Trophoblast cell (in vitro differentiated cells and primary cell): Measurements from ENCODE around the gene SERPINE2.

Experiments used
- DNase-seq, 2 donors: peaks; one replicate each; pipeline ENCODE4 v3.0.0-alpha.2; 2016
- H2AFZ ChIP-seq: 2 replicates; pipeline ENCODE4 v1.6.1; 2013; ENCODE audit warnings: low read length, moderate library complexity, mild to moderate bottlenecking; ENCODE audit not compliant: insufficient read depth, poor library complexity
- H2AK5ac ChIP-seq: 2 replicates; pipeline ENCODE4 v1.6.1; 2013; ENCODE audit warnings: mild to moderate bottlenecking, low read length
- H2BK120ac ChIP-seq: 2 replicates; pipeline ENCODE4 v1.6.1; 2013; ENCODE audit warnings: low read length, mild to moderate bottlenecking, moderate library complexity; ENCODE audit not compliant: insufficient read depth, poor library complexity
- H2BK12ac ChIP-seq: 2 replicates; pipeline ENCODE4 v1.6.1; 2013; ENCODE audit warnings: mild to moderate bottlenecking, low read length, moderate library complexity
- H2BK5ac ChIP-seq: 2 replicates; pipeline ENCODE4 v1.6.1; 2013; ENCODE audit warnings: low read length, low read depth, moderate library complexity, mild to moderate bottlenecking; ENCODE audit not compliant: poor library complexity
- H3K14ac ChIP-seq: 2 replicates; pipeline ENCODE4 v1.6.1; 2013; ENCODE audit warnings: mild to moderate bottlenecking, low read length
- H3K18ac ChIP-seq: 2 replicates; pipeline ENCODE4 v1.6.1; 2013; ENCODE audit warnings: mild to moderate bottlenecking, low read length
- H3K23ac ChIP-seq: 2 replicates; pipeline ENCODE4 v1.6.1; 2013; ENCODE audit warnings: low read length
- H3K27ac ChIP-seq: 2 replicates; pipeline ENCODE4 v1.5.1; 2013; ENCODE audit warnings: low read depth, mild to moderate bottlenecking, inconsistent platforms, low read length, moderate library complexity
- H3K27me3 ChIP-seq: 2 replicates; pipeline ENCODE4 v1.6.1; 2013; ENCODE audit warnings: inconsistent platforms, mild to moderate bottlenecking, low read length, moderate library complexity; ENCODE audit not compliant: insufficient read depth
- H3K36me3 ChIP-seq, 2 experiments: 1 replicate in 1 of 2; 2 replicates in 1 of 2; pipeline ENCODE4 v1.6.1; 2013; ENCODE audit warnings: low read length in 2 of 2, mild to moderate bottlenecking in 2 of 2, moderate library complexity in 1 of 2; ENCODE audit not compliant: insufficient read depth in 2 of 2, control insufficient read depth in 1 of 2
- H3K4ac ChIP-seq: 2 replicates; pipeline ENCODE4 v1.6.1; 2013; ENCODE audit warnings: low read depth, mild to moderate bottlenecking, low read length, moderate library complexity
- H3K4me1 ChIP-seq, 2 experiments: 1 replicate in 1 of 2; 2 replicates in 1 of 2; pipeline ENCODE4 v1.6.1; 2013; ENCODE audit warnings: low read length in 2 of 2, mild to moderate bottlenecking in 2 of 2, moderate library complexity in 1 of 2; ENCODE audit not compliant: insufficient read depth in 2 of 2, control insufficient read depth in 1 of 2
- H3K4me2 ChIP-seq: 2 replicates; pipeline ENCODE4 v1.6.1; 2013; ENCODE audit warnings: inconsistent platforms, mild to moderate bottlenecking, low read length, moderate library complexity
- H3K4me3 ChIP-seq: 2 replicates; pipeline ENCODE4 v1.5.1; 2013; ENCODE audit warnings: mild to moderate bottlenecking, low read depth, low read length, inconsistent platforms
- H3K79me1 ChIP-seq: one replicate; pipeline ENCODE4 v1.6.1; 2013; ENCODE audit warnings: low read length
- H3K79me2 ChIP-seq: 2 replicates; pipeline ENCODE4 v1.6.1; 2013; ENCODE audit warnings: low read length, mild to moderate bottlenecking; ENCODE audit not compliant: control insufficient read depth, insufficient read depth, poor library complexity
- H3K9ac ChIP-seq: 2 replicates; pipeline ENCODE4 v1.6.1; 2013; ENCODE audit warnings: mild to moderate bottlenecking, low read length
- H3K9me3 ChIP-seq: 2 replicates; pipeline ENCODE4 v1.6.1; 2013; ENCODE audit warnings: low read depth, mild to moderate bottlenecking, control low read depth, inconsistent platforms, low read length; ENCODE audit not compliant: insufficient read depth
- H4K12ac ChIP-seq: 2 replicates; pipeline ENCODE4 v1.6.1; 2013; ENCODE audit warnings: low read depth, mild to moderate bottlenecking, low read length, moderate library complexity
- H4K8ac ChIP-seq: 2 replicates; pipeline ENCODE4 v1.6.1; 2013; ENCODE audit warnings: low read depth, mild to moderate bottlenecking, low read length, moderate library complexity
- H4K91ac ChIP-seq: one replicate; pipeline ENCODE4 v1.6.1; 2013; ENCODE audit warnings: low read depth, mild to moderate bottlenecking, low read length, moderate library complexity
- WGBS: extraction: QIAGEN DNeasy Blood & Tissue Kit; methylation state at CpG from one replicate; pipeline ENCODE4 v1.1.7; 2013; ENCODE audit warnings: missing lambda C conversion rate; ENCODE audit not compliant: insufficient read length, insufficient coverage; ENCODE audit errors: extremely low coverage; 5-methylcytosine and 5-hydroxymethylcytosine counted together

The SERPINE2 gene

GRCh38 chr2:223995569-223995968 lies 43.5 kb downstream of the SERPINE2 start:
- H3K4me3 ChIP-seq = no peak overlapping the region
- H4K8ac ChIP-seq = no peak overlapping the region
- no peak overlapping the region for H2BK120ac ChIP-seq
- H3K18ac ChIP-seq = no peak overlapping the region
- H3K23ac ChIP-seq = no peak overlapping the region
- no peak overlapping the region for H3K4ac ChIP-seq
- peaks cover 10 to 19% of the 10 kb centered on the region in 2 experiments for H3K36me3 ChIP-seq
- no peaks in the 10 kb centered on the region for H3K79me1 ChIP-seq
- no peak overlapping the region for H4K12ac ChIP-seq
- no peak overlapping the region for H2BK12ac ChIP-seq
- H3K4me1 ChIP-seq = peaks cover 0 to 6% of the 10 kb centered on the region in 2 experiments
- H2BK5ac ChIP-seq = no peak overlapping the region
- DNase-seq = peak in 1 of 2 donors; percentile 81
- WGBS = no CpG with 5 or more reads among the region's 5 CpGs
- H3K14ac ChIP-seq = no peak overlapping the region
- H3K79me2 ChIP-seq = no peaks in the 10 kb centered on the region
- no peak overlapping the region for H2AK5ac ChIP-seq
- H2AFZ ChIP-seq = no peak overlapping the region
- no peaks in the 10 kb centered on the region for H3K27me3 ChIP-seq
- no peaks in the 10 kb centered on the region for H3K9me3 ChIP-seq
- H3K4me2 ChIP-seq = no peak overlapping the region
- no peak overlapping the region for H3K27ac ChIP-seq
- H3K9ac ChIP-seq = no peak overlapping the region
- no peak overlapping the region for H4K91ac ChIP-seq

GRCh38 chr2:223994562-223995162 lies 44.4 kb downstream of the SERPINE2 start:
- no peak overlapping the region for H4K12ac ChIP-seq
- no peak overlapping the region for H2BK5ac ChIP-seq
- H3K36me3 ChIP-seq = peaks cover 7 to 16% of the 10 kb centered on the region in 2 experiments
- DNase-seq = no peak
- no peak overlapping the region for H3K27ac ChIP-seq
- H3K18ac ChIP-seq = no peak overlapping the region
- H3K4ac ChIP-seq = no peak overlapping the region
- no peak overlapping the region for H3K4me2 ChIP-seq
- no peak overlapping the region for H2BK120ac ChIP-seq
- H2BK12ac ChIP-seq = no peak overlapping the region
- peak overlapping the region; percentile 4 for H4K91ac ChIP-seq
- H3K14ac ChIP-seq = no peak overlapping the region
- H2AFZ ChIP-seq = no peak overlapping the region
- no peaks in the 10 kb centered on the region for H3K27me3 ChIP-seq
- no peak overlapping the region for H3K9ac ChIP-seq
- peaks cover 0 to 6% of the 10 kb centered on the region in 2 experiments for H3K4me1 ChIP-seq
- no CpG with 5 or more reads among the region's 4 CpGs for WGBS
- H3K79me1 ChIP-seq = no peaks in the 10 kb centered on the region
- no peak overlapping the region for H3K23ac ChIP-seq
- no peaks in the 10 kb centered on the region for H3K79me2 ChIP-seq
- H4K8ac ChIP-seq = no peak overlapping the region
- no peak overlapping the region for H2AK5ac ChIP-seq
- no peak overlapping the region for H3K4me3 ChIP-seq
- H3K9me3 ChIP-seq = no peaks in the 10 kb centered on the region

DNA sequence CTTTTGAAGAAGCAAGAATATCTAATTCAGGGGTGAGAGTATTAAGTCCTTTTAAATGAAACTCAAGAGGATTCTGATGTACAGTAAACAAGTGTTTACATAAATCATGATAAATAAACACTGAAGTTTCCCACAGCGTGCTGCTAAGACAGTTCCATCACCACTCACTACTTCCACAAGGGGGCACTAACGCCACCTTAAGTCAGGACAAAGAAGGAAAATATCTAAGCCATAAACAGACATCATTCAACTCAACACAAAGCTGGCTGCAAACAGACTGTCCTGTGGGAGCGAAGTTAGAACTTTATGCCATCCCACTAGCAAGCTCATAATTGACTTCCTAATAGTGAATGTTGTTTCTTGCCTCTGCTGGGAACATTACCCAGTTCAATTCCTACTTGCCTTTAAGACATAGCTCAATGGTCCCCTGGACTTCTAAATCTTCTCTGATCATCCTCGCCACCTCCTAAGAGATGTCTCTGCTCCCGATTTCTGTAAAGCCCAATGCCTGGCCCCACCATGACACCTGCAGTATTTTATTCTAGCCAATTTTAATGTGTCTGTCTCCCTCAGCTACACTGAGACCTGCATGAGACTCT lies 45.4 kb downstream of the SERPINE2 start:
- H3K79me1 ChIP-seq = no peaks in the 10 kb centered on the region
- H4K8ac ChIP-seq = no peak overlapping the region
- no peak overlapping the region for H2AK5ac ChIP-seq
- no peak overlapping the region for H3K18ac ChIP-seq
- no peak overlapping the region for H2BK5ac ChIP-seq
- no peak overlapping the region for H2AFZ ChIP-seq
- H3K9ac ChIP-seq = no peak overlapping the region
- no peak overlapping the region for H3K27ac ChIP-seq
- H3K4me1 ChIP-seq = peaks cover 0 to 6% of the 10 kb centered on the region in 2 experiments
- no CpG with 5 or more reads among the region's 5 CpGs for WGBS
- no peak overlapping the region for H4K12ac ChIP-seq
- H3K9me3 ChIP-seq = no peaks in the 10 kb centered on the region
- no peak overlapping the region for H4K91ac ChIP-seq
- no peak overlapping the region for H3K4me3 ChIP-seq
- H3K4ac ChIP-seq = no peak overlapping the region
- H3K4me2 ChIP-seq = no peak overlapping the region
- no peak overlapping the region for H2BK120ac ChIP-seq
- H3K27me3 ChIP-seq = no peaks in the 10 kb centered on the region
- H3K36me3 ChIP-seq = peaks cover 5 to 14% of the 10 kb centered on the region in 2 experiments
- H3K23ac ChIP-seq = no peak overlapping the region
- peak overlapping the region; percentile 14 for H2BK12ac ChIP-seq
- no peaks in the 10 kb centered on the region for H3K79me2 ChIP-seq
- no peak overlapping the region for H3K14ac ChIP-seq
- peak; percentile 63 to 92 for DNase-seq

- H2BK5ac ChIP-seq = no peak overlapping the region
- no peaks in the 10 kb centered on the region for H3K9me3 ChIP-seq
- no CpG with 5 or more reads among the region's 12 CpGs for WGBS
- H3K9ac ChIP-seq = no peak overlapping the region
- no peak overlapping the region for H3K4ac ChIP-seq
- H3K27me3 ChIP-seq = no peaks in the 10 kb centered on the region
- no peak for DNase-seq
- H3K4me2 ChIP-seq = no peak overlapping the region
- H3K4me3 ChIP-seq = no peak overlapping the region
- H2BK12ac ChIP-seq = no peak overlapping the region
- no peak overlapping the region for H2AK5ac ChIP-seq
- no peaks in the 10 kb centered on the region for H3K79me2 ChIP-seq
- no peak overlapping the region for H3K23ac ChIP-seq
- H3K79me1 ChIP-seq = no peaks in the 10 kb centered on the region
- no peak overlapping the region for H3K27ac ChIP-seq
- H2BK120ac ChIP-seq = no peak overlapping the region
- no peak overlapping the region for H3K18ac ChIP-seq
- H2AFZ ChIP-seq = no peak overlapping the region
- H3K14ac ChIP-seq = no peak overlapping the region
- no peak overlapping the region for H4K12ac ChIP-seq
- no peak overlapping the region for H4K91ac ChIP-seq
- peaks cover 0 to 6% of the 10 kb centered on the region in 2 experiments for H3K4me1 ChIP-seq
- no peak overlapping the region for H4K8ac ChIP-seq
- peaks cover 5 to 9% of the 10 kb centered on the region in 2 experiments for H3K36me3 ChIP-seq
Measured at GRCh38 chr2:223991611-223992010, 47.5 kb downstream of the SERPINE2 start.
